ENCODE measurements around the gene NEDD4L.

The NEDD4L gene

GRCh38 chr18:58416014-58416703, 372.1 kb downstream of the NEDD4L start:
- Histone ChIP-seq H3K36me3 (ENCODE audit: insufficient read depth, low read length) (no peaks in the 10 kb centered on the region), H2AFZ (ENCODE audit: low read length, unreplicated experiment) (no peak overlapping the region), H3K27ac (ENCODE audit: low read depth, low read length) (no peak overlapping the region), H3K4me3 (ENCODE audit: low read depth, low read length) (no peak overlapping the region), H3K4me1 (ENCODE audit: control insufficient read depth, insufficient read depth, low read length, unreplicated experiment) (peaks cover 26% of the 10 kb centered on the region), H3K79me2 (ENCODE audit: control insufficient read depth, insufficient read depth, low read length, unreplicated experiment) (no peaks in the 10 kb centered on the region), H3K27me3 (ENCODE audit: insufficient read depth, low read length) (no peaks in the 10 kb centered on the region)

- Histone ChIP-seq H3K4me3 (ENCODE audit: low read depth, low read length) (no peak overlapping the region), H3K4me1 (ENCODE audit: control insufficient read depth, insufficient read depth, low read length, unreplicated experiment) (peaks cover 26% of the 10 kb centered on the region), H3K27ac (ENCODE audit: low read depth, low read length) (peak overlapping the region; percentile 35), H3K36me3 (ENCODE audit: insufficient read depth, low read length) (no peaks in the 10 kb centered on the region), H3K79me2 (ENCODE audit: control insufficient read depth, insufficient read depth, low read length, unreplicated experiment) (no peaks in the 10 kb centered on the region), H3K27me3 (ENCODE audit: insufficient read depth, low read length) (no peaks in the 10 kb centered on the region), H2AFZ (ENCODE audit: low read length, unreplicated experiment) (peak overlapping the region; percentile 15)
Observed at GRCh38 chr18:58416704-58417683, 373.0 kb downstream of the NEDD4L start.

GRCh38 chr18:58417752-58418151, 373.7 kb downstream of the NEDD4L start:
- H3K27me3 ChIP-seq (ENCODE audit: insufficient read depth, low read length): no peaks in the 10 kb centered on the region
- no peaks in the 10 kb centered on the region for H3K79me2 ChIP-seq (ENCODE audit: control insufficient read depth, insufficient read depth, low read length, unreplicated experiment)
- H3K27ac ChIP-seq (ENCODE audit: low read depth, low read length): peak overlapping the region; percentile 35
- no peak overlapping the region for H2AFZ ChIP-seq (ENCODE audit: low read length, unreplicated experiment)
- peaks cover 26% of the 10 kb centered on the region for H3K4me1 ChIP-seq (ENCODE audit: control insufficient read depth, insufficient read depth, low read length, unreplicated experiment)
- H3K36me3 ChIP-seq (ENCODE audit: insufficient read depth, low read length): no peaks in the 10 kb centered on the region
- H3K4me3 ChIP-seq (ENCODE audit: low read depth, low read length): no peak overlapping the region

GRCh38 chr18:58418361-58418760, 374.3 kb downstream of the NEDD4L start:
- Histone ChIP-seq H3K4me3 (ENCODE audit: low read depth, low read length) (no peak overlapping the region), H3K79me2 (ENCODE audit: control insufficient read depth, insufficient read depth, low read length, unreplicated experiment) (no peaks in the 10 kb centered on the region), H3K36me3 (ENCODE audit: insufficient read depth, low read length) (no peaks in the 10 kb centered on the region), H2AFZ (ENCODE audit: low read length, unreplicated experiment) (no peak overlapping the region), H3K4me1 (ENCODE audit: control insufficient read depth, insufficient read depth, low read length, unreplicated experiment) (peaks cover 26% of the 10 kb centered on the region), H3K27me3 (ENCODE audit: insufficient read depth, low read length) (no peaks in the 10 kb centered on the region), H3K27ac (ENCODE audit: low read depth, low read length) (peak overlapping the region; percentile 35)

- H2AFZ ChIP-seq (ENCODE audit: low read length, unreplicated experiment): no peak overlapping the region
- peaks cover 26% of the 10 kb centered on the region for H3K4me1 ChIP-seq (ENCODE audit: control insufficient read depth, insufficient read depth, low read length, unreplicated experiment)
- no peaks in the 10 kb centered on the region for H3K27me3 ChIP-seq (ENCODE audit: insufficient read depth, low read length)
- H3K36me3 ChIP-seq (ENCODE audit: insufficient read depth, low read length): no peaks in the 10 kb centered on the region
- H3K27ac ChIP-seq (ENCODE audit: low read depth, low read length): no peak overlapping the region
- H3K79me2 ChIP-seq (ENCODE audit: control insufficient read depth, insufficient read depth, low read length, unreplicated experiment): no peaks in the 10 kb centered on the region
- no peak overlapping the region for H3K4me3 ChIP-seq (ENCODE audit: low read depth, low read length)
Observed at GRCh38 chr18:58419587-58420199, 375.7 kb downstream of the NEDD4L start.

- Histone ChIP-seq H3K27ac (ENCODE audit: low read depth, low read length) (no peak overlapping the region), H3K4me1 (ENCODE audit: control insufficient read depth, insufficient read depth, low read length, unreplicated experiment) (peaks cover 3% of the 10 kb centered on the region), H3K27me3 (ENCODE audit: insufficient read depth, low read length) (no peaks in the 10 kb centered on the region)
Observed at GRCh38 chr18:58426611-58427010, 382.6 kb downstream of the NEDD4L start.

GRCh38 chr18:58427321-58427720, 383.3 kb downstream of the NEDD4L start:
- H2AFZ ChIP-seq (ENCODE audit: low read length, unreplicated experiment): no peak overlapping the region
- H3K36me3 ChIP-seq (ENCODE audit: insufficient read depth, low read length): no peaks in the 10 kb centered on the region
- H3K27me3 ChIP-seq (ENCODE audit: insufficient read depth, low read length): no peaks in the 10 kb centered on the region
- H3K4me3 ChIP-seq (ENCODE audit: low read depth, low read length): no peak overlapping the region
- H3K4me1 ChIP-seq (ENCODE audit: control insufficient read depth, insufficient read depth, low read length, unreplicated experiment): peaks cover 3% of the 10 kb centered on the region
- no peak overlapping the region for H3K27ac ChIP-seq (ENCODE audit: low read depth, low read length)
- H3K79me2 ChIP-seq (ENCODE audit: control insufficient read depth, insufficient read depth, low read length, unreplicated experiment): no peaks in the 10 kb centered on the region

More at GRCh38 chr18:58426611-58427010, 382.6 kb downstream of the NEDD4L start:
- Histone ChIP-seq H3K79me2 (ENCODE audit: control insufficient read depth, insufficient read depth, low read length, unreplicated experiment) (no peaks in the 10 kb centered on the region), H2AFZ (ENCODE audit: low read length, unreplicated experiment) (no peak overlapping the region), H3K4me3 (ENCODE audit: low read depth, low read length) (no peak overlapping the region), H3K36me3 (ENCODE audit: insufficient read depth, low read length) (no peaks in the 10 kb centered on the region)

GRCh38 chr18:58429442-58429841, 385.4 kb downstream of the NEDD4L start:
- H2AFZ ChIP-seq (ENCODE audit: low read length, unreplicated experiment): no peak overlapping the region
- H3K4me3 ChIP-seq (ENCODE audit: low read depth, low read length): no peak overlapping the region
- H3K4me1 ChIP-seq (ENCODE audit: control insufficient read depth, insufficient read depth, low read length, unreplicated experiment): peaks cover 3% of the 10 kb centered on the region
- H3K27me3 ChIP-seq (ENCODE audit: insufficient read depth, low read length): no peaks in the 10 kb centered on the region
- H3K27ac ChIP-seq (ENCODE audit: low read depth, low read length): no peak overlapping the region
- H3K36me3 ChIP-seq (ENCODE audit: insufficient read depth, low read length): no peaks in the 10 kb centered on the region
- no peaks in the 10 kb centered on the region for H3K79me2 ChIP-seq (ENCODE audit: control insufficient read depth, insufficient read depth, low read length, unreplicated experiment)

- Histone ChIP-seq H3K27ac (ENCODE audit: low read depth, low read length) (no peak overlapping the region), H3K4me1 (ENCODE audit: control insufficient read depth, insufficient read depth, low read length, unreplicated experiment) (no peaks in the 10 kb centered on the region), H2AFZ (ENCODE audit: low read length, unreplicated experiment) (no peak overlapping the region), H3K79me2 (ENCODE audit: control insufficient read depth, insufficient read depth, low read length, unreplicated experiment) (no peaks in the 10 kb centered on the region), H3K36me3 (ENCODE audit: insufficient read depth, low read length) (no peaks in the 10 kb centered on the region), H3K4me3 (ENCODE audit: low read depth, low read length) (no peak overlapping the region), H3K27me3 (ENCODE audit: insufficient read depth, low read length) (no peaks in the 10 kb centered on the region)
Observed at GRCh38 chr18:58431215-58431614, 387.2 kb downstream of the NEDD4L start.

GRCh38 chr18:58432050-58432727, 388.2 kb downstream of the NEDD4L start:
- no peak overlapping the region for H3K4me3 ChIP-seq (ENCODE audit: low read depth, low read length)
- H2AFZ ChIP-seq (ENCODE audit: low read length, unreplicated experiment): no peak overlapping the region
- H3K4me1 ChIP-seq (ENCODE audit: control insufficient read depth, insufficient read depth, low read length, unreplicated experiment): no peaks in the 10 kb centered on the region
- no peaks in the 10 kb centered on the region for H3K27me3 ChIP-seq (ENCODE audit: insufficient read depth, low read length)
- no peak overlapping the region for H3K27ac ChIP-seq (ENCODE audit: low read depth, low read length)
- H3K36me3 ChIP-seq (ENCODE audit: insufficient read depth, low read length): no peaks in the 10 kb centered on the region
- H3K79me2 ChIP-seq (ENCODE audit: control insufficient read depth, insufficient read depth, low read length, unreplicated experiment): no peaks in the 10 kb centered on the region
